GM19395 (cell line): ENCODE results near the gene TMEM51.

Experiments used
- ATAC-seq: cut with Tn5 transposase; IDR thresholded peaks from one replicate; pipeline ENCODE4 v1.9.1; 2021; ENCODE audit warnings: mild to moderate bottlenecking, moderate library complexity; ENCODE audit not compliant: unreplicated experiment

The TMEM51 gene

GRCh38 chr1:15152318-15153183, 996 bp upstream of the TMEM51 start:
- no peak for ATAC-seq

GRCh38 chr1:15153842-15154479, 414 bp downstream of the TMEM51 start:
- no peak for ATAC-seq

GRCh38 chr1:15154480-15155036, 1.0 kb downstream of the TMEM51 start:
- ATAC-seq, result no peak

GRCh38 chr1:15155191-15155590, 1.6 kb downstream of the TMEM51 start:
- no peak for ATAC-seq

- ATAC-seq, result no peak
These were observed 2.6 kb downstream of the TMEM51 start for GRCh38 chr1:15155888-15156741.

GRCh38 chr1:15156807-15157380, 3.3 kb downstream of the TMEM51 start:
- no peak for ATAC-seq

- no peak for ATAC-seq
These were observed 4.2 kb downstream of the TMEM51 start for GRCh38 chr1:15157524-15158399.

GRCh38 chr1:15158506-15159165, 5.1 kb downstream of the TMEM51 start:
- ATAC-seq, result no peak

- no peak for ATAC-seq
These were observed 5.6 kb downstream of the TMEM51 start for GRCh38 chr1:15159166-15159555.

- no peak for ATAC-seq
These were observed 7.1 kb downstream of the TMEM51 start for GRCh38 chr1:15160626-15161025.

- ATAC-seq, result no peak
These were observed 13.8 kb downstream of the TMEM51 start for GRCh38 chr1:15167386-15167785.

GRCh38 chr1:15168479-15168878, 14.9 kb downstream of the TMEM51 start:
- ATAC-seq, result no peak

- ATAC-seq, result no peak
These were observed 16.5 kb downstream of the TMEM51 start for GRCh38 chr1:15170071-15170470.

- no peak for ATAC-seq
These were observed 17.8 kb downstream of the TMEM51 start for GRCh38 chr1:15171271-15171908.

GRCh38 chr1:15172405-15173259, 19.1 kb downstream of the TMEM51 start:
- ATAC-seq, result no peak

- ATAC-seq, result no peak
These were observed 20.5 kb downstream of the TMEM51 start for GRCh38 chr1:15173863-15174614.

GRCh38 chr1:15174615-15174983, 21.1 kb downstream of the TMEM51 start:
- no peak for ATAC-seq
